GM23338 (cell line): ENCODE results near the gene FRMD3. TPM values are rescaled to one million over a fixed set of nuclear protein-coding genes. Genes with fewer than 3 reads are reported as not detected.

Experiments used
- ATAC-seq: fragments of 200-7000 bp; cut with Tn5 transposase; 3 replicates; pipeline ENCODE4 v1.9.1; 2020
- DNase-seq: peaks from one replicate; pipeline ENCODE4 v3.0.0-alpha.2; 2015; ENCODE audit warnings: low spot score
- H2AFZ ChIP-seq: fragments of 200-600 bp; sonication (generic); 2 replicates; pipeline ENCODE4 v1.8.0; 2016; ENCODE audit warnings: antibody characterized with exemption, mild to moderate bottlenecking, moderate library complexity
- H3F3A ChIP-seq: fragments of 200-600 bp; sonication (generic); replicated peaks from 2 replicates; pipeline ENCODE4 v1.8.0; 2017; ENCODE audit warnings: antibody characterized with exemption, mixed run types, low read depth
- H3K27ac ChIP-seq: fragments of 200-600 bp; sonication (generic); 2 replicates; pipeline ENCODE4 v1.6.1; 2016; ENCODE audit warnings: low read depth
- H3K27me3 ChIP-seq: fragments of 200-600 bp; sonication (generic); 2 replicates; pipeline ENCODE4 v1.8.0; 2016; ENCODE audit warnings: mild to moderate bottlenecking, mixed run types, moderate library complexity; ENCODE audit not compliant: insufficient read depth
- H3K36me3 ChIP-seq: fragments of 200-600 bp; sonication (generic); 2 replicates; pipeline ENCODE4 v1.8.0; 2016; ENCODE audit warnings: mild to moderate bottlenecking; ENCODE audit not compliant: insufficient read depth
- H3K4me1 ChIP-seq: fragments of 200-600 bp; sonication (generic); 2 replicates; pipeline ENCODE4 v1.8.0; 2016; ENCODE audit warnings: mild to moderate bottlenecking, moderate library complexity; ENCODE audit not compliant: insufficient read depth
- H3K4me2 ChIP-seq: fragments of 200-600 bp; sonication (generic); 2 replicates; pipeline ENCODE4 v1.7.1; 2017; ENCODE audit warnings: mixed run types
- H3K4me3 ChIP-seq: fragments of 200-600 bp; sonication (generic); 2 replicates; pipeline ENCODE4 v1.6.1; 2016; ENCODE audit warnings: mixed run types
- H3K79me2 ChIP-seq: fragments of 200-600 bp; sonication (generic); replicated peaks from 2 replicates; pipeline ENCODE4 v1.8.0; 2017; ENCODE audit warnings: mild to moderate bottlenecking; ENCODE audit not compliant: insufficient read depth
- H3K9me2 ChIP-seq: fragments of 200-600 bp; sonication (generic); 2 replicates; pipeline ENCODE4 v1.8.0; 2017; ENCODE audit not compliant: insufficient read depth
- H4K20me1 ChIP-seq: fragments of 200-600 bp; sonication (generic); replicated peaks from 2 replicates; pipeline ENCODE4 v1.8.0; 2017; ENCODE audit warnings: mild to moderate bottlenecking; ENCODE audit not compliant: insufficient read depth
- H3K27ac Mint-ChIP-seq: 2 replicates; pipeline ENCODE4 v1.8.0; 2020; ENCODE audit warnings: inconsistent platforms, mild to moderate bottlenecking, moderate library complexity, mixed read lengths
- H3K27me3 Mint-ChIP-seq: 3 replicates; pipeline ENCODE4 v1.8.0; 2022; ENCODE audit warnings: low read depth, mild to moderate bottlenecking, moderate library complexity, mixed read lengths, inconsistent platforms; ENCODE audit not compliant: insufficient read depth, poor library complexity
- H3K36me3 Mint-ChIP-seq: 3 replicates; pipeline ENCODE4 v1.8.0; 2021; ENCODE audit warnings: low read depth, mild to moderate bottlenecking, inconsistent platforms, moderate library complexity, mixed read lengths
- H3K4me1 Mint-ChIP-seq: 3 replicates; pipeline ENCODE4 v1.8.0; 2020; ENCODE audit warnings: mild to moderate bottlenecking, inconsistent platforms, mixed read lengths
- H3K4me3 Mint-ChIP-seq: 3 replicates; pipeline ENCODE4 v1.8.0; 2021; ENCODE audit warnings: moderate library complexity, mild to moderate bottlenecking, inconsistent platforms, mixed read lengths
- H3K9me3 Mint-ChIP-seq: 3 replicates; pipeline ENCODE4 v1.8.0; 2020; ENCODE audit warnings: moderate library complexity, mild to moderate bottlenecking, inconsistent platforms, mixed read lengths
- CREB1 ChIP-seq: fragments of 250-450 bp; sonication (Bioruptor Pico); IDR thresholded peaks from 2 replicates; pipeline ENCODE4 v1.5.0; 2020; ENCODE audit warnings: low read depth, mild to moderate bottlenecking, moderate library complexity
- EZH2 ChIP-seq: fragments of 200-600 bp; sonication (generic); IDR thresholded peaks from one replicate; pipeline ENCODE4 v1.8.0; 2017; ENCODE audit warnings: antibody characterized with exemption, mild to moderate bottlenecking, low read depth; ENCODE audit not compliant: unreplicated experiment
- JUNB ChIP-seq: IDR thresholded peaks from one replicate; pipeline ENCODE4 v1.6.1; 2016; ENCODE audit warnings: antibody characterized with exemption; ENCODE audit not compliant: unreplicated experiment
- POLR2AphosphoS5 ChIP-seq: IDR thresholded peaks from 2 replicates; pipeline ENCODE4 v1.6.1; 2016; ENCODE audit warnings: antibody characterized with exemption, low read depth
- REST ChIP-seq: IDR thresholded peaks from one replicate; pipeline ENCODE4 v1.6.1; 2018; ENCODE audit warnings: antibody characterized with exemption; ENCODE audit not compliant: unreplicated experiment
- STAT1 ChIP-seq: IDR thresholded peaks from one replicate; pipeline ENCODE4 v1.6.1; 2016; ENCODE audit warnings: antibody characterized with exemption; ENCODE audit not compliant: unreplicated experiment
- ZNF114 ChIP-seq: fragments of 250-450 bp; sonication (Bioruptor Pico); IDR thresholded peaks from 2 replicates; pipeline ENCODE4 v1.5.0; 2020; ENCODE audit warnings: mild to moderate bottlenecking, moderate library complexity
- ZNF331 ChIP-seq: fragments of 250-450 bp; sonication (Bioruptor Pico); IDR thresholded peaks from 2 replicates; pipeline ENCODE4 v1.5.0; 2020; ENCODE audit warnings: low read depth, mild to moderate bottlenecking, moderate library complexity
- ZNF462 ChIP-seq: fragments of 250-450 bp; sonication (Bioruptor Pico); IDR thresholded peaks from 2 replicates; pipeline ENCODE4 v1.5.0; 2020; ENCODE audit warnings: mild to moderate bottlenecking, moderate library complexity
- polyA plus RNA-seq: library from polyadenylated mRNA; unstranded; fragments of >200 nt; fragmentation: Nextera tagmentation; extraction: Ambion mirVana; gene quantifications from 2 replicates; pipeline ENCODE4 v1.2.1, GENCODE V29; 2016
- total RNA-seq: library from RNA; depleted of rRNA; stranded (reverse); fragments of >200 nt; shearing (Covaris generic); gene quantifications from 2 replicates; pipeline ENCODE4 v1.2.3, GENCODE V29; 2014

Gene FRMD3
- total and polyA plus RNA-seq, 2 experiments from 2014 or later: 0.47 to 1.2 TPM

- Histone ChIP-seq H3K36me3 (no peaks in the 10 kb centered on the region), H2AFZ (no peak overlapping the region), H3K4me1 (no peaks in the 10 kb centered on the region), H3K27me3 (no peaks in the 10 kb centered on the region), H3K79me2 (no peaks in the 10 kb centered on the region), H4K20me1 (no peaks in the 10 kb centered on the region), H3K4me2 (no peak overlapping the region), H3K9me2 (0 out of 2 replicates have a peak, but pooled peaks cover 3% of the 10 kb centered on the region), H3K4me3 (no peak overlapping the region), H3F3A (no peaks in the 10 kb centered on the region), H3K27ac (no peak overlapping the region)
- Mint-ChIP-seq H3K27ac (no peak overlapping the region), H3K4me3 (no peak overlapping the region), H3K27me3 (peaks cover 1% of the 10 kb centered on the region), H3K4me1 (peaks cover 13% of the 10 kb centered on the region; the same call in 2 of the 3 replicates), H3K36me3 (no peaks in the 10 kb centered on the region), H3K9me3 (no peaks in the 10 kb centered on the region)
- no peak for ATAC-seq
- no peak for DNase-seq
- TF ChIP-seq CREB1 (no peak), ZNF114 (CRISPR knock-in tag) (no peak), ZNF462 (no peak), POLR2AphosphoS5 (no peak), JUNB (no peak)
Observed at GRCh38 chr9:83264315-83264714, 273.9 kb downstream of the FRMD3 start.

GRCh38 chr9:83259558-83259957 is 278.6 kb downstream of the FRMD3 start:
- DNase-seq: no peak
- no peaks in the 10 kb centered on the region for H3K4me1 Mint-ChIP-seq
- Histone ChIP-seq H4K20me1 (no peaks in the 10 kb centered on the region), H3K27me3 (no peaks in the 10 kb centered on the region), H2AFZ (no peak overlapping the region), H3K4me3 (no peak overlapping the region), H3K79me2 (no peaks in the 10 kb centered on the region), H3K9me2 (peaks cover 5% of the 10 kb centered on the region; the same call in 1 of the 2 replicates), H3F3A (no peaks in the 10 kb centered on the region), H3K36me3 (no peaks in the 10 kb centered on the region), H3K4me2 (no peak overlapping the region), H3K27ac (no peak overlapping the region), H3K4me1 (no peaks in the 10 kb centered on the region)
- no peak overlapping the region for H3K4me3 Mint-ChIP-seq
- no peaks in the 10 kb centered on the region for H3K36me3 Mint-ChIP-seq
- no peak overlapping the region for H3K27ac Mint-ChIP-seq
- H3K9me3 Mint-ChIP-seq: peaks cover 8% of the 10 kb centered on the region; the same call in 2 of the 3 replicates
- ATAC-seq: no peak
- no peaks in the 10 kb centered on the region for H3K27me3 Mint-ChIP-seq
- TF ChIP-seq REST (no peak), STAT1 (no peak), EZH2 (no peak), CREB1 (no peak), ZNF331 (CRISPR knock-in tag) (no peak), ZNF114 (CRISPR knock-in tag) (no peak)
